OCI-LY7 (cell line): Measurements from ENCODE around the gene CELF6.

Source experiments
- EZH2phosphoT487 ChIP-seq: fragments of 200-600 bp; sonication (generic); IDR thresholded peaks from 2 replicates; pipeline ENCODE4 v1.6.1; 2018; ENCODE audit warnings: low read depth, borderline replicate concordance, mild to moderate bottlenecking, mixed run types, antibody characterized with exemption, low read length, moderate library complexity, mixed read lengths
- TF ChIP-seq, protein P1 (sequence below): fragments of 200-600 bp; sonication (generic); conservative IDR thresholded peaks from 2 replicates; pipeline ENCODE4 v1.5.1; 2014; ENCODE audit warnings: mild to moderate bottlenecking, antibody characterized with exemption, low read length, moderate library complexity, mixed read lengths

GRCh38 chr15:72269739-72270138 is 50.2 kb downstream of the CELF6 start:
- TF ChIP-seq, protein P1, sequence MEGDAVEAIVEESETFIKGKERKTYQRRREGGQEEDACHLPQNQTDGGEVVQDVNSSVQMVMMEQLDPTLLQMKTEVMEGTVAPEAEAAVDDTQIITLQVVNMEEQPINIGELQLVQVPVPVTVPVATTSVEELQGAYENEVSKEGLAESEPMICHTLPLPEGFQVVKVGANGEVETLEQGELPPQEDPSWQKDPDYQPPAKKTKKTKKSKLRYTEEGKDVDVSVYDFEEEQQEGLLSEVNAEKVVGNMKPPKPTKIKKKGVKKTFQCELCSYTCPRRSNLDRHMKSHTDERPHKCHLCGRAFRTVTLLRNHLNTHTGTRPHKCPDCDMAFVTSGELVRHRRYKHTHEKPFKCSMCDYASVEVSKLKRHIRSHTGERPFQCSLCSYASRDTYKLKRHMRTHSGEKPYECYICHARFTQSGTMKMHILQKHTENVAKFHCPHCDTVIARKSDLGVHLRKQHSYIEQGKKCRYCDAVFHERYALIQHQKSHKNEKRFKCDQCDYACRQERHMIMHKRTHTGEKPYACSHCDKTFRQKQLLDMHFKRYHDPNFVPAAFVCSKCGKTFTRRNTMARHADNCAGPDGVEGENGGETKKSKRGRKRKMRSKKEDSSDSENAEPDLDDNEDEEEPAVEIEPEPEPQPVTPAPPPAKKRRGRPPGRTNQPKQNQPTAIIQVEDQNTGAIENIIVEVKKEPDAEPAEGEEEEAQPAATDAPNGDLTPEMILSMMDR = no peak
- no peak for TF ChIP-seq EZH2phosphoT487
